K562 (cell line): Measurements from ENCODE around the gene ATP5PD. TPM values are rescaled to one million over a fixed set of nuclear protein-coding genes. Genes with fewer than 3 reads are reported as not detected.
A peak's percentile ranks its signal among the peaks of the same experiment; 100 is the strongest.

ENCODE experiments used
- ATF2 ChIP-seq: sonication (generic); formaldehyde crosslinking; IDR thresholded peaks from 2 replicates; pipeline ENCODE4 v1.8.1; 2022; ENCODE audit warnings: missing genetic modification reagents
- BRCA1 ChIP-seq, 2 experiments: fragments of 450-650 bp in 1 of 2; sonication (generic) in 1 of 2; formaldehyde crosslinking in 1 of 2; IDR thresholded peaks; 2 replicates each; pipeline versions ENCODE4 v1.5.0 to v1.6.1; 2017 to 2020; ENCODE audit warnings: mild to moderate bottlenecking in 1 of 2, missing genetic modification reagents in 1 of 2
- BRD9 ChIP-seq: fragments of 450-650 bp; IDR thresholded peaks from 2 replicates; pipeline ENCODE4 v1.6.1; 2018; ENCODE audit warnings: low read depth; ENCODE audit not compliant: partially characterized antibody
- C11orf30 ChIP-seq: fragments of 450-650 bp; IDR thresholded peaks from 2 replicates; pipeline ENCODE4 v1.6.1; 2016; ENCODE audit warnings: low read depth, mild to moderate bottlenecking
- CLOCK ChIP-seq: fragments of 250-450 bp; sonication (Bioruptor Pico); IDR thresholded peaks from 2 replicates; pipeline ENCODE4 v1.4.0; 2020; ENCODE audit warnings: mild to moderate bottlenecking, moderate library complexity, borderline replicate concordance
- E2F6 ChIP-seq, 2 experiments: IDR thresholded peaks; 2 replicates each; pipeline ENCODE4 v1.6.1; 2011; ENCODE audit warnings: borderline replicate concordance in 1 of 2, control low read depth in 1 of 2, low read depth in 1 of 2, low read length in 1 of 2, mild to moderate bottlenecking in 1 of 2, mixed read lengths in 1 of 2, moderate library complexity in 1 of 2; ENCODE audit not compliant: insufficient read depth in 1 of 2, insufficient read length in 1 of 2, poor library complexity in 1 of 2, severe bottlenecking in 1 of 2; ENCODE audit errors: extremely low read depth in 1 of 2
- HDAC6 ChIP-seq: IDR thresholded peaks from 2 replicates; pipeline ENCODE4 v1.6.1; 2012; ENCODE audit warnings: low read depth, mild to moderate bottlenecking, control low read depth, inconsistent platforms, low read length, moderate library complexity
- KAT2B ChIP-seq: IDR thresholded peaks from one replicate; pipeline ENCODE4 v1.6.1; 2012; ENCODE audit warnings: low read depth, mild to moderate bottlenecking, control low read depth, inconsistent platforms, low read length, moderate library complexity
- PRPF4 ChIP-seq: fragments of 200-400 bp; formaldehyde crosslinking; IDR thresholded peaks from one replicate; pipeline ENCODE4 v1.6.1; 2017; ENCODE audit warnings: low read length, low read depth, mild to moderate bottlenecking; ENCODE audit not compliant: insufficient read depth, poor library complexity, severe bottlenecking
- RNF2 ChIP-seq: sonication (generic); IDR thresholded peaks from 2 replicates; pipeline ENCODE4 v1.6.1; 2016
- SMAD4 ChIP-seq: fragments of 250-450 bp; sonication (Bioruptor Pico); conservative IDR thresholded peaks from 2 replicates; pipeline ENCODE4 v1.8.0; 2021; ENCODE audit warnings: inconsistent platforms, mild to moderate bottlenecking, moderate library complexity
- SRF ChIP-seq, 2 experiments: fragments of 250-450, 450-650 bp in 1 of 2; sonication (Bioruptor Pico) in 1 of 2; sonication (generic) in 1 of 2; formaldehyde crosslinking; IDR thresholded peaks; 2 replicates each; pipeline versions ENCODE4 v1.5.0 to v1.5.1; 2020 to 2022; ENCODE audit warnings: mild to moderate bottlenecking in 1 of 2, missing genetic modification reagents in 1 of 2
- ZBTB26 ChIP-seq: fragments of 450-650 bp; formaldehyde crosslinking; IDR thresholded peaks from 2 replicates; pipeline ENCODE4 v1.4.0; 2022; ENCODE audit warnings: missing genetic modification characterization
- ZBTB5 ChIP-seq: fragments of 450-650 bp; IDR thresholded peaks from 2 replicates; pipeline ENCODE4 v1.6.1; 2017; ENCODE audit warnings: antibody characterized with exemption
- ZNF277 ChIP-seq: fragments of 250-450 bp; sonication (Bioruptor Pico); IDR thresholded peaks from 2 replicates; pipeline ENCODE4 v1.8.0; 2022; ENCODE audit warnings: inconsistent platforms, mild to moderate bottlenecking, moderate library complexity, borderline replicate concordance
- ZNF780A ChIP-seq: fragments of 250-450 bp; sonication (Bioruptor Pico); IDR thresholded peaks from 2 replicates; pipeline ENCODE4 v1.5.0; 2021; ENCODE audit warnings: mild to moderate bottlenecking
- polyA plus RNA-seq, 8 experiments: library from polyadenylated mRNA; depleted of rRNA in 4 of 8; stranded (reverse) in 5 of 8; unstranded in 3 of 8; fragments of >200 nt; fragmentation: Nextera tagmentation in 2 of 8; fragmentation: Illumina TruSeq in 1 of 8; extraction: Ambion mirVana in 2 of 8; extraction: Trizol in 1 of 8; gene quantifications; 2 replicates each; pipeline versions ENCODE4 v1.2.1 to v1.2.3, GENCODE V29; 2011 to 2014; ENCODE audit warnings: inconsistent platforms in 1 of 8, missing spikeins in 1 of 8
- total RNA-seq, 7 experiments: library from RNA; depleted of rRNA in 6 of 7; stranded (reverse); fragments of >200 nt in 6 of 7; fragmentation: Illumina TruSeq in 2 of 7; extraction: Trizol in 2 of 7; gene quantifications; 2 replicates each; pipeline versions ENCODE4 v1.2.1 to v1.2.3, GENCODE V29; 2011 to 2021; ENCODE audit warnings: low replicate concordance in 1 of 7

Gene ATP5PD
- total and polyA plus RNA-seq, 9 of the 15 experiments (the other 6 are each of a cell fraction or from before 2014, with no cell fraction given), result 271 to 828 (median 432) TPM

- TF ChIP-seq E2F6 (IDR thresholded peaks at IDR 0.05; ENCODE audit: borderline replicate concordance in 1 of 2, extremely low read depth in 1 of 2, insufficient read depth in 1 of 2, insufficient read length in 1 of 2, low read depth in 1 of 2, low read length in 1 of 2, poor library complexity in 1 of 2, severe bottlenecking in 1 of 2) (peak; percentile 92 to 94), SRF (CRISPR knock-in tag; IDR thresholded peaks at IDR 0.05) (peak in 1 of 2 experiments; percentile 60; a peak in 1 of 4 replicates), C11orf30 (no peak), BRD9 (peak; percentile 70), ZBTB26 (no peak), ZNF277 (no peak), ZBTB5 (0 out of 2 replicates have a peak, but pooled peaks have one; percentile 14), SMAD4 (no peak), ATF2 (CRISPR knock-in tag) (no peak), HDAC6 (0 out of 2 replicates have a peak, but pooled peaks have one; percentile 90), KAT2B (no peak), RNF2 (peak; percentile 94), CLOCK (no peak), BRCA1 (IDR thresholded peaks at IDR 0.05) (no peak), BRCA1 (CRISPR knock-in tag; IDR thresholded peaks at IDR 0.05) (no peak), ZNF780A (CRISPR knock-in tag) (no peak), PRPF4 (no peak)
Measured at GRCh38 chr17:75034236-75034908, 12.4 kb downstream of the ATP5PD start (continued).
